Stimulated activated CD4-positive, alpha-beta T cell treated with anti-CD3 and anti-CD28 coated beads, Interleukin-4, amount 100 ng/mL, for 24 hours (primary cell): Measurements from ENCODE around the gene TK1.
A peak's percentile ranks its signal among the peaks of the same experiment; 100 is the strongest.
"Not testable (repeated sequence)": the region's sequence is repeated elsewhere in the genome, so short reads cannot be mapped to it uniquely, and the experiment has no call there.

Experiments
- DNase-seq: peaks from one replicate; pipeline ENCODE4 v3.0.0-alpha.2; 2020

The TK1 gene

GRCh38 chr17:78147315-78147998, 39.4 kb downstream of the TK1 start:
- DNase-seq, result no peak

- no peak for DNase-seq
These were observed 40.0 kb downstream of the TK1 start for GRCh38 chr17:78146881-78147280.

GRCh38 chr17:78146471-78146869, 40.4 kb downstream of the TK1 start:
- no peak for DNase-seq

- no peak for DNase-seq
These were observed 41.9 kb downstream of the TK1 start for GRCh38 chr17:78144736-78145641.

GRCh38 chr17:78144147-78144719, 42.6 kb downstream of the TK1 start:
- DNase-seq, result no peak

GRCh38 chr17:78143214-78144146, 43.4 kb downstream of the TK1 start:
- DNase-seq, result no peak

- DNase-seq, result no peak
These were observed 44.6 kb downstream of the TK1 start for GRCh38 chr17:78142119-78142861.

GRCh38 chr17:78141437-78142118, 45.3 kb downstream of the TK1 start:
- DNase-seq, result no peak

- peak; percentile 91 for DNase-seq
These were observed 46.4 kb downstream of the TK1 start for GRCh38 chr17:78140169-78141051.

GRCh38 chr17:78139861-78140168, 47.0 kb downstream of the TK1 start:
- not testable (repeated sequence) for DNase-seq

GRCh38 chr17:78138204-78139060, 48.4 kb downstream of the TK1 start:
- DNase-seq, result no peak

GRCh38 chr17:78137392-78138203, 49.3 kb downstream of the TK1 start:
- no peak for DNase-seq

- DNase-seq, result no peak
These were observed 50.9 kb downstream of the TK1 start for GRCh38 chr17:78135858-78136500.

GRCh38 chr17:78134899-78135385, 51.9 kb downstream of the TK1 start:
- no peak for DNase-seq

GRCh38 chr17:78133971-78134898, 52.6 kb downstream of the TK1 start:
- peak; percentile 77 for DNase-seq

- no peak for DNase-seq
These were observed 53.5 kb downstream of the TK1 start for GRCh38 chr17:78133179-78133951.
